ENCODE measurements around the gene GDF7.
"Not testable (repeated sequence)": the region's sequence is repeated elsewhere in the genome, so short reads cannot be mapped to it uniquely, and the experiment has no call there.

Gene GDF7

GRCh38 chr2:20713585-20713984 is 46.6 kb downstream of the GDF7 start:
- not testable (repeated sequence) for H3K9ac ChIP-seq (ENCODE audit: low read length); H3K27me3 ChIP-seq (ENCODE audit: control insufficient read depth, insufficient read depth, low read length); H3K9me3 ChIP-seq (ENCODE audit: control insufficient read depth, low read length); H3K4me1 ChIP-seq (ENCODE audit: control insufficient read depth, insufficient read depth, low read length); H3K36me3 ChIP-seq (ENCODE audit: control insufficient read depth, insufficient read depth, low read length); H3K4me3 ChIP-seq (ENCODE audit: low read length)

DNA sequence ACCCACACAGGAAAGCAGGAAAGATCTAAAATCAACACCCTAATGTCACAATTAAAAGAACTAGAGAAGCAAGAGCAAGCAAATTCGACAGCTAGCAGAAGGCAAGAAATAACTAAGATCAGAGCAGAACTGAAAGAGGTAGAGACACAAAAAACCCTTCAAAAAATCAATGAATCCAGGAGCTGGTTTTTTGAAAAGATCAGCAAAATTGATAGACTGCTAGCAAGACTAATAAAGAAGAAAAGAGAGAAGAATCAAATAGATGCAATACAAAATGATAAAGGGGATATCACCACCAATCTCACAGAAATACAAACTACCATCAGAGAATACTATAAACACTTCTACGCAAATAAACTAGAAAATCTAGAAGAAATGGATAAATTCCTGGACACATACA is 47.5 kb downstream of the GDF7 start:
- not testable (repeated sequence) for H3K36me3 ChIP-seq (ENCODE audit: control insufficient read depth, insufficient read depth, low read length); H3K27me3 ChIP-seq (ENCODE audit: control insufficient read depth, insufficient read depth, low read length)

DNA sequence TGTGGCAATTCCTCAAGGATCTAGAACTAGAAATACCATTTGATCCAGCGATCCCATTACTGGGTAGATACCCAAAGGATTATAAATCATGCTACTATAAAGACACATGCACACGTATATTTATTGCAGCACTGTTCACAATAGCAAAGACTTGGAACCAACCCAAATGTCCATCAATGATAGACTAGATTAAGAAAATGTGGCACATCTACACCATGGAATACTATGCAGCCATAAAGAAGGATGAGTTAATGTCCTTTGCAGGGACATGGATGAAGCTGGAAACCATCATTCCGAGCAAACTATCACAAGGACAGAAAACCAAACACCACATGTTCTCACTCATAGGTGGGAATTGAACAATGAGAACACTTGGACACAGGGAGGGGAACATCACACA is 49.2 kb downstream of the GDF7 start:
- not testable (repeated sequence) for H3K4me1 ChIP-seq (ENCODE audit: control insufficient read depth, insufficient read depth, low read length); H3K27me3 ChIP-seq (ENCODE audit: control insufficient read depth, insufficient read depth, low read length); H3K4me3 ChIP-seq (ENCODE audit: low read length); H3K9ac ChIP-seq (ENCODE audit: low read length); H3K9me3 ChIP-seq (ENCODE audit: control insufficient read depth, low read length); H3K36me3 ChIP-seq (ENCODE audit: control insufficient read depth, insufficient read depth, low read length)

More for the DNA sequence above, 47.5 kb downstream of the GDF7 start:
- not testable (repeated sequence) for H3K9me3 ChIP-seq (ENCODE audit: control insufficient read depth, low read length); H3K4me1 ChIP-seq (ENCODE audit: control insufficient read depth, insufficient read depth, low read length); H3K4me3 ChIP-seq (ENCODE audit: low read length); H3K9ac ChIP-seq (ENCODE audit: low read length)

GRCh38 chr2:20717641-20718040 is 50.7 kb downstream of the GDF7 start:
- H3K9me3 ChIP-seq (ENCODE audit: control insufficient read depth, low read length), result no peaks in the 10 kb centered on the region

GRCh38 chr2:20722592-20723240 is 55.8 kb downstream of the GDF7 start:
- H3K9ac ChIP-seq (ENCODE audit: low read length), result no peak overlapping the region
- H3K4me1 ChIP-seq (ENCODE audit: control insufficient read depth, insufficient read depth, low read length), result no peaks in the 10 kb centered on the region
- H3K36me3 ChIP-seq (ENCODE audit: control insufficient read depth, insufficient read depth, low read length), result no peaks in the 10 kb centered on the region
- no peak overlapping the region for H3K4me3 ChIP-seq (ENCODE audit: low read length)
- H3K9me3 ChIP-seq (ENCODE audit: control insufficient read depth, low read length), result no peaks in the 10 kb centered on the region
- H3K27me3 ChIP-seq (ENCODE audit: control insufficient read depth, insufficient read depth, low read length), result no peaks in the 10 kb centered on the region

More at GRCh38 chr2:20717641-20718040, 50.7 kb downstream of the GDF7 start:
- Histone ChIP-seq H3K9ac (ENCODE audit: low read length) (no peak overlapping the region), H3K36me3 (ENCODE audit: control insufficient read depth, insufficient read depth, low read length) (no peaks in the 10 kb centered on the region), H3K4me3 (ENCODE audit: low read length) (no peak overlapping the region), H3K27me3 (ENCODE audit: control insufficient read depth, insufficient read depth, low read length) (no peaks in the 10 kb centered on the region), H3K4me1 (ENCODE audit: control insufficient read depth, insufficient read depth, low read length) (no peaks in the 10 kb centered on the region)

- no peaks in the 10 kb centered on the region for H3K9me3 ChIP-seq (ENCODE audit: control insufficient read depth, low read length)
- H3K4me1 ChIP-seq (ENCODE audit: control insufficient read depth, insufficient read depth, low read length), result no peaks in the 10 kb centered on the region
- no peak overlapping the region for H3K9ac ChIP-seq (ENCODE audit: low read length)
- H3K36me3 ChIP-seq (ENCODE audit: control insufficient read depth, insufficient read depth, low read length), result no peaks in the 10 kb centered on the region
- no peak overlapping the region for H3K4me3 ChIP-seq (ENCODE audit: low read length)
- no peaks in the 10 kb centered on the region for H3K27me3 ChIP-seq (ENCODE audit: control insufficient read depth, insufficient read depth, low read length)
Measured at GRCh38 chr2:20723543-20723942, 56.6 kb downstream of the GDF7 start.

DNA sequence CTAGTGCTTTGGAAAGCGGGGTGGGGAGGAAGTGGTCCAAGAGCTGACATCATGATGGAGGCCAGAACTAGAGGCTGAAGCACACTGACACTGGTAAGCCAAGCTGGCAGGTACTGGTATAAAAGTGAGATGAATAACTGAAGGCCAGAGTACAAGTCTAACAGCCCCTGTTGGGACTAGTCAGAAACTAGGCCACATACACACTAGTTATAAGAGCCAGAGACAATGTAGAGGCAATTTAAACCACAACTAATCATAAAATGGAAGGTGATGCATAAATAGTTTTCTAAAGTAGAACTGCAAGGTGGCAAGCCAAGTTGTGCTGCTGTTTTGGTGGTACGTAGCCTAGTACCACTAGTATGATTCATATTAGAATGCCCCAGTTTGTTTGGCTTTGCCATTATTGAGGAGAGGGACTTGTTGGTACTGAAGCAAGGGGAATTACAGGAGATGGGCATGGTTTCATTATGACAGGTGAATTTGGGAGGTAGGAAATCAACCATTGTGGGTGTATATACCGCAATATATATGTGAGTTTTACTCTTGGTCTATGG is 57.6 kb downstream of the GDF7 start:
- H3K36me3 ChIP-seq (ENCODE audit: control insufficient read depth, insufficient read depth, low read length), result no peaks in the 10 kb centered on the region
- H3K9ac ChIP-seq (ENCODE audit: low read length), result no peak overlapping the region
- H3K4me3 ChIP-seq (ENCODE audit: low read length), result no peak overlapping the region
- H3K27me3 ChIP-seq (ENCODE audit: control insufficient read depth, insufficient read depth, low read length), result no peaks in the 10 kb centered on the region
- no peaks in the 10 kb centered on the region for H3K9me3 ChIP-seq (ENCODE audit: control insufficient read depth, low read length)
- no peaks in the 10 kb centered on the region for H3K4me1 ChIP-seq (ENCODE audit: control insufficient read depth, insufficient read depth, low read length)

DNA sequence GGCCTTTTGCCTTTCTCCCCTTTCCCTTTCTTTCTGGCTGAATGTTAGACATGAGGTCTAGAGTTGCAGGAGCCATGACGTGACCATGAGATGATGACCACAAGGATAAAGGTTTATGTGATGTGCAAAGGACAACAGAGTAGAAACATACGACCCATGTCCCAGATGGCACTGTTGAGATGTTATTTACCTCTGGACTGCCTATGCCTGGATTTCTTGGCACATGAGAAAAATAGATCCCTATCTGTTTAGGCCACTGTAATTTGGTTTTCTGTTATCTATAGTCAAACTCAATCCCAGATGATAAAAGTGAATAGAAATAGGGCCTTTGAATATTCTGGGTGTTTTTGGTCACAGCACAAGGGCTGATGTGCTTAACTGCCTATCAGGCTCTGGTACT is 58.8 kb downstream of the GDF7 start:
- Histone ChIP-seq H3K4me3 (ENCODE audit: low read length) (no peak overlapping the region), H3K4me1 (ENCODE audit: control insufficient read depth, insufficient read depth, low read length) (no peaks in the 10 kb centered on the region), H3K9me3 (ENCODE audit: control insufficient read depth, low read length) (no peaks in the 10 kb centered on the region), H3K9ac (ENCODE audit: low read length) (no peak overlapping the region), H3K27me3 (ENCODE audit: control insufficient read depth, insufficient read depth, low read length) (no peaks in the 10 kb centered on the region), H3K36me3 (ENCODE audit: control insufficient read depth, insufficient read depth, low read length) (no peaks in the 10 kb centered on the region)

GRCh38 chr2:20726913-20727312 is 60.0 kb downstream of the GDF7 start:
- H3K27me3 ChIP-seq (ENCODE audit: control insufficient read depth, insufficient read depth, low read length), result no peaks in the 10 kb centered on the region
- H3K4me3 ChIP-seq (ENCODE audit: low read length), result no peak overlapping the region
- H3K4me1 ChIP-seq (ENCODE audit: control insufficient read depth, insufficient read depth, low read length), result no peaks in the 10 kb centered on the region
- H3K9me3 ChIP-seq (ENCODE audit: control insufficient read depth, low read length), result no peaks in the 10 kb centered on the region
- no peaks in the 10 kb centered on the region for H3K36me3 ChIP-seq (ENCODE audit: control insufficient read depth, insufficient read depth, low read length)
- H3K9ac ChIP-seq (ENCODE audit: low read length), result no peak overlapping the region

DNA sequence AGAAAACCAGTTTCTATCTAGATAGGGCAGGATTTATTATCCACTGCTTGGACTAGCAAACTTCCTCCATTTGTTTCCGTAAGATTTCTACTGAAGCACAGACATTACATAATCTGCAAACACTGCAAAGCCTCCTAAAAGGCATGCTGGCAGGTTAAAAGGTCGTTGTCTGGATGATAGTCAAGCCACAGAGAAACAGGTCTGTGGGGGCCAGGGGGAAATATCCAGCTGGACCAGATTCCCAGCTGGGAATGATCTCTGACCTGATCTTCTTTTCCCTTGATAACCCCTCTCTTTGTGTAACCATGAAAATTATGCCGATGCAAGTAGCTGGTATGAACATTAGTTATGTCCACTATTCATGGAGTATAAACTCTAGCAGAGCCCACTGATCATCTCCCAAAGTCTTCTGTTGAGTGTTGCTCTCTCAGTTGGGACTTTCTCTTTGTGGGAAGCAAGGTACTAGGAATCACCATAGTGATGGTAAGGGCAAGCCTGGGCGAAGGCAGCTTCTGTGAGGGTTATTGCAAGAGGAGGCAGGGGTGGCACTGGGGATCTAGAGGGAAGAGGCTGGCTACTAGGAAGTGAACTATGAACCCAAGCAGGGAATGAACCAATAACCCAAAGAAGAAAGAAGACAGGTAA is 61.3 kb downstream of the GDF7 start:
- no peaks in the 10 kb centered on the region for H3K36me3 ChIP-seq (ENCODE audit: control insufficient read depth, insufficient read depth, low read length)
- no peak overlapping the region for H3K9ac ChIP-seq (ENCODE audit: low read length)
- no peak overlapping the region for H3K4me3 ChIP-seq (ENCODE audit: low read length)
- H3K4me1 ChIP-seq (ENCODE audit: control insufficient read depth, insufficient read depth, low read length), result no peaks in the 10 kb centered on the region
- no peaks in the 10 kb centered on the region for H3K9me3 ChIP-seq (ENCODE audit: control insufficient read depth, low read length)
- H3K27me3 ChIP-seq (ENCODE audit: control insufficient read depth, insufficient read depth, low read length), result no peaks in the 10 kb centered on the region
